Thyroid gland (tissue), 4 donors: ENCODE data around the gene EPHA10. TPM values are rescaled to one million over a fixed set of nuclear protein-coding genes. Genes with fewer than 3 reads are reported as not detected.

Experiments used
- DNase-seq, 2 donors: peaks; one replicate each; pipeline ENCODE4 v3.0.0-alpha.2; 2019
- H3K27ac ChIP-seq, 3 donors: fragments of 200-600 bp; sonication (generic); 1 replicate in 2 of 3; 2 replicates in 1 of 3; pipeline ENCODE4 v1.5.1; 2016 to 2019; ENCODE audit warnings: mild to moderate bottlenecking in 1 of 3, moderate library complexity in 1 of 3
- H3K27me3 ChIP-seq: fragments of 200-600 bp; sonication (generic); one replicate; pipeline ENCODE4 v1.5.1; 2019
- H3K36me3 ChIP-seq, 2 donors: fragments of 200-600 bp; sonication (generic); one replicate each; pipeline ENCODE4 v1.5.1; 2016 to 2019
- H3K4me1 ChIP-seq, 2 donors: fragments of 200-600 bp; sonication (generic); one replicate each; pipeline ENCODE4 v1.5.1; 2017 to 2019
- H3K4me3 ChIP-seq, 3 donors: fragments of 200-600 bp; sonication (generic); replicated peaks in 1 of 3; 1 replicate in 2 of 3; 2 replicates in 1 of 3; pipeline ENCODE4 v1.5.1; 2016; ENCODE audit warnings: mild to moderate bottlenecking in 1 of 3
- H3K9me3 ChIP-seq: fragments of 200-600 bp; sonication (generic); one replicate; pipeline ENCODE4 v1.5.1; 2017
- CTCF ChIP-seq, 6 experiments: fragments of 200-600 bp in 3 of 6; fragments of 450-650 bp in 3 of 6; sonication (generic) in 3 of 6; IDR thresholded peaks; one replicate each; pipeline ENCODE4 v1.5.1; 2016 to 2019; ENCODE audit warnings: antibody characterized with exemption in 6 of 6, mild to moderate bottlenecking in 2 of 6, inconsistent platforms in 1 of 6, moderate library complexity in 1 of 6
- POLR2A ChIP-seq, 2 donors: fragments of 450-650 bp; IDR thresholded peaks; one replicate each; pipeline ENCODE4 v1.6.1; 2017; ENCODE audit warnings: antibody characterized with exemption in 2 of 2, mild to moderate bottlenecking in 2 of 2, moderate library complexity in 1 of 2
- WGBS, 2 donors: methylation state at CpG; one replicate each; pipeline ENCODE4 v1.1.5; 2017; 5-methylcytosine and 5-hydroxymethylcytosine counted together
- intact Hi-C: fragments of 100-400 bp; cut with DNase I; formaldehyde crosslinking; loops from one replicate; pipeline ENCODE4 v1.15.1; 2023
- total RNA-seq, 4 donors: library from RNA; depleted of rRNA; stranded (reverse); fragments of >200 nt; gene quantifications; one replicate each; pipeline ENCODE4 v1.2.3, GENCODE V29; 2016

EPHA10 gene
- total RNA-seq, 4 donors from 2014 or later = 0.11 to 0.54 (median 0.54) TPM; not detected in 1

DNA sequence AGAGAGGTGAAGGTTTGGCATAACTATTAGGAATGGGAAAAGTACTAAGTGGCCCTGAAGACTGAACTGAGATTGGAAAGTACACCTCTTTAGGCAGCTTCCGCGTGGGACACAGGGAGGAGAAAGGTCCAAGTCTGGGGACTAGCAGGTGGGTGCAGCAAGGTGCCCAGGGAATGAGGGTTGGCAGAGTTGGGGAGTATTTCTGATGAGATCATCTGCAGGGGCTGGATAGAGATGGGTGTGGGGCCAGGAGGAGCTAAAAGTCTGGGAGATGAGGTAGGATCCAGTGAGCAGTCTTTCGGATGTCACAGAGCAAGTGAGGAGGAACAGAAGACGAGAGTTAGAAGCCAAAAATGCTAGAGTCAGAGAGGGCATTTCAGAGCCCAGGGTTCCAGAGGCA lies 36.5 kb downstream of the EPHA10 start:
- H3K4me1 ChIP-seq = no peaks in the 10 kb centered on the region
- no peaks in the 10 kb centered on the region for H3K9me3 ChIP-seq
- intact Hi-C loops = no loop called here
- no peak for DNase-seq
- H3K36me3 ChIP-seq = no peaks in the 10 kb centered on the region
- no peak overlapping the region for H3K4me3 ChIP-seq
- no peak overlapping the region for H3K27ac ChIP-seq
- 79 to 80% methylated on average over 4 of the region's 4 CpGs for WGBS, 2 donors
- no peak for TF ChIP-seq CTCF (IDR thresholded peaks at IDR 0.05)
- TF ChIP-seq POLR2A (IDR thresholded peaks at IDR 0.05) = no peak
- no peaks in the 10 kb centered on the region for H3K27me3 ChIP-seq

GRCh38 chr1:37726751-37727585 lies 38.0 kb downstream of the EPHA10 start:
- Histone ChIP-seq H3K27me3 (no peaks in the 10 kb centered on the region), H3K4me3 (no peak overlapping the region), H3K27ac (no peak overlapping the region), H3K4me1 (no peaks in the 10 kb centered on the region), H3K9me3 (no peaks in the 10 kb centered on the region), H3K36me3 (no peaks in the 10 kb centered on the region)
- intact Hi-C loops = no loop called here
- 35 to 75% methylated on average over 5 to 14 of the region's 15 CpGs for WGBS, 2 donors
- TF ChIP-seq CTCF (IDR thresholded peaks at IDR 0.05) (no peak), POLR2A (IDR thresholded peaks at IDR 0.05) (no peak)
- DNase-seq = no peak

GRCh38 chr1:37725851-37726613 lies 38.9 kb downstream of the EPHA10 start:
- WGBS, 2 donors = 71 to 77% methylated on average over 14 of the region's 14 CpGs
- Histone ChIP-seq H3K9me3 (no peaks in the 10 kb centered on the region), H3K4me1 (no peaks in the 10 kb centered on the region), H3K36me3 (no peaks in the 10 kb centered on the region), H3K4me3 (no peak overlapping the region), H3K27ac (no peak overlapping the region), H3K27me3 (no peaks in the 10 kb centered on the region)
- DNase-seq = no peak
- intact Hi-C loops = no loop called here
- no peak for TF ChIP-seq CTCF (IDR thresholded peaks at IDR 0.05)
- TF ChIP-seq POLR2A (IDR thresholded peaks at IDR 0.05) = no peak

- no peak for DNase-seq
- WGBS, 2 donors = 75 to 78% methylated on average over 6 of the region's 6 CpGs
- no peaks in the 10 kb centered on the region for H3K4me1 ChIP-seq
- H3K27ac ChIP-seq = no peak overlapping the region
- no peaks in the 10 kb centered on the region for H3K36me3 ChIP-seq
- H3K4me3 ChIP-seq = no peak overlapping the region
- no peaks in the 10 kb centered on the region for H3K27me3 ChIP-seq
- intact Hi-C loops = no loop called here
- TF ChIP-seq POLR2A (IDR thresholded peaks at IDR 0.05) = no peak
- no peak for TF ChIP-seq CTCF (IDR thresholded peaks at IDR 0.05)
- no peaks in the 10 kb centered on the region for H3K9me3 ChIP-seq
Measured at GRCh38 chr1:37724575-37724974, 40.3 kb downstream of the EPHA10 start.
